HCT116 (cell line): ENCODE data around the gene MAPKAPK3. TPM values are rescaled to one million over a fixed set of nuclear protein-coding genes. Genes with fewer than 3 reads are reported as not detected.

Experiments used
- ATAC-seq: fragments of 200-7000 bp; cut with Tn5 transposase; 2 replicates; pipeline ENCODE4 v1.9.1; 2020; ENCODE audit warnings: mild to moderate bottlenecking, moderate library complexity
- BruUV-seq: library from RNA; stranded (reverse); fragments of 400-500 nt; replicated peaks from 2 replicates; lab custom pipeline; 2021; lab: Mats Ljungman, UMichigan
- CTCF ChIA-PET: fragments of 300-600 bp; sonication (Branson Sonifier 250); formaldehyde crosslinking; loops from one replicate; lab custom pipeline; 2021; ENCODE audit warnings: antibody characterized with exemption; lab: Charles Lee
- POLR2A ChIA-PET: fragments of 300-600, 350-600 bp; sonication (Branson Sonifier 250); formaldehyde crosslinking; loops from one replicate; lab custom pipeline; 2021; ENCODE audit warnings: antibody characterized with exemption; lab: Charles Lee
- RAD21 ChIA-PET, 2 experiments: fragments of 300-600 bp; sonication (Branson Sonifier 250); formaldehyde crosslinking; loops; one replicate each; lab custom pipeline; 2023; ENCODE audit warnings: low total read pairs in 2 of 2; ENCODE audit not compliant: uncharacterized antibody in 2 of 2, unreplicated experiment in 2 of 2, low non-redundant PET in 1 of 2; lab: Charles Lee
- DNase-seq: peaks from one replicate; pipeline ENCODE4 v3.0.0-alpha.2; 2010; ENCODE audit warnings: low read depth, low spot score
- H2AFZ ChIP-seq: fragments of 200-600 bp; shearing (Covaris generic), sonication (generic); 2 replicates; pipeline ENCODE4 v1.6.1; 2017; ENCODE audit warnings: low read depth, mixed run types, mixed read lengths, antibody characterized with exemption, low read length; ENCODE audit not compliant: poor library complexity, severe bottlenecking
- H3K27ac ChIP-seq: 2 replicates; pipeline ENCODE4 v1.5.1; 2012; ENCODE audit warnings: low read depth, low read length
- H3K27me3 ChIP-seq: fragments of 200-600 bp; sonication (generic); 2 replicates; pipeline ENCODE4 v1.6.1; 2016; ENCODE audit warnings: mixed run types, low read length, mixed read lengths; ENCODE audit not compliant: insufficient read depth
- H3K36me3 ChIP-seq, 2 experiments: fragments of 200-500 bp in 1 of 2; fragments of 200-600 bp in 1 of 2; sonication (Bioruptor generic) in 1 of 2; sonication (generic) in 1 of 2; 2 replicates each; pipeline versions ENCODE4 v1.5.1 to v1.6.1; 2014 to 2016; ENCODE audit warnings: low read length in 2 of 2, inconsistent platforms in 1 of 2, mixed read lengths in 1 of 2, mixed run types in 1 of 2; ENCODE audit not compliant: insufficient read depth in 2 of 2, control insufficient read depth in 1 of 2
- H3K4me1 ChIP-seq, 2 experiments: fragments of 200-600 bp in 1 of 2; sonication (generic) in 1 of 2; 2 replicates each; pipeline versions ENCODE4 v1.5.1 to v1.6.1; 2012 to 2017; ENCODE audit warnings: low read length in 2 of 2, inconsistent platforms in 1 of 2, mild to moderate bottlenecking in 1 of 2, mixed read lengths in 1 of 2, mixed run types in 1 of 2, moderate library complexity in 1 of 2; ENCODE audit not compliant: insufficient read depth in 2 of 2, control insufficient read depth in 1 of 2
- H3K4me2 ChIP-seq: fragments of 200-600 bp; sonication (generic); 2 replicates; pipeline ENCODE4 v1.6.1; 2017; ENCODE audit warnings: mixed run types, low read length, mixed read lengths
- H3K4me3 ChIP-seq, 2 experiments: fragments of 200-600 bp in 1 of 2; sonication (generic) in 1 of 2; replicated peaks in 1 of 2; 2 replicates each; pipeline ENCODE4 v1.5.1; 2011 to 2016; ENCODE audit warnings: low read length in 2 of 2, control low read depth in 1 of 2, low read depth in 1 of 2, mild to moderate bottlenecking in 1 of 2, mixed read lengths in 1 of 2, mixed run types in 1 of 2
- H3K79me2 ChIP-seq: fragments of 200-600 bp; sonication (generic); 2 replicates; pipeline ENCODE4 v1.6.1; 2017; ENCODE audit warnings: mild to moderate bottlenecking, mixed run types, low read length, moderate library complexity, mixed read lengths; ENCODE audit not compliant: insufficient read depth
- H3K9ac ChIP-seq: fragments of 200-600 bp; sonication (generic); 2 replicates; pipeline ENCODE4 v1.6.1; 2016; ENCODE audit warnings: low read length, mixed read lengths
- H3K9me2 ChIP-seq: fragments of 200-600 bp; sonication (generic), shearing (Covaris generic); 2 replicates; pipeline ENCODE4 v1.6.1; 2017; ENCODE audit warnings: mixed run types, mild to moderate bottlenecking, moderate library complexity; ENCODE audit not compliant: insufficient read depth
- H3K9me3 ChIP-seq, 2 experiments: fragments of 200-500 bp in 1 of 2; fragments of 200-600 bp in 1 of 2; sonication (Bioruptor generic) in 1 of 2; sonication (generic) in 1 of 2; 2 replicates each; pipeline ENCODE4 v1.6.1; 2014 to 2017; ENCODE audit warnings: low read length in 2 of 2, mixed read lengths in 2 of 2, inconsistent platforms in 1 of 2, low read depth in 1 of 2, mild to moderate bottlenecking in 1 of 2, mixed run types in 1 of 2, moderate library complexity in 1 of 2; ENCODE audit not compliant: control insufficient read depth in 1 of 2, insufficient read depth in 1 of 2
- H4K20me1 ChIP-seq: fragments of 200-600 bp; sonication (generic), shearing (Covaris generic); 2 replicates; pipeline ENCODE4 v1.6.1; 2017; ENCODE audit warnings: mixed run types, mild to moderate bottlenecking, moderate library complexity; ENCODE audit not compliant: insufficient read depth
- CBX3 ChIP-seq: IDR thresholded peaks from 2 replicates; pipeline ENCODE4 v1.6.1; 2012; ENCODE audit warnings: low read depth
- CEBPB ChIP-seq: IDR thresholded peaks from 2 replicates; pipeline ENCODE4 v1.6.1; 2012; ENCODE audit warnings: low read depth
- ELF1 ChIP-seq: IDR thresholded peaks from 2 replicates; pipeline ENCODE4 v1.6.1; 2012; ENCODE audit warnings: low read depth, borderline replicate concordance
- EZH2phosphoT487 ChIP-seq: fragments of 200-600 bp; IDR thresholded peaks from 2 replicates; pipeline ENCODE4 v1.6.1; 2018; ENCODE audit warnings: antibody characterized with exemption, borderline replicate concordance
- FOSL1 ChIP-seq: IDR thresholded peaks from 2 replicates; pipeline ENCODE4 v1.6.1; 2012; ENCODE audit warnings: low read depth
- POLR2A ChIP-seq: IDR thresholded peaks from 2 replicates; pipeline ENCODE4 v1.7.0; 2011; ENCODE audit warnings: borderline replicate concordance; ENCODE audit not compliant: insufficient read depth, insufficient read length; ENCODE audit errors: extremely low read depth
- POLR2AphosphoS5 ChIP-seq: IDR thresholded peaks from 2 replicates; pipeline ENCODE4 v1.6.1; 2011; ENCODE audit warnings: mild to moderate bottlenecking, low read depth, low read length, moderate library complexity
- RAD21 ChIP-seq: IDR thresholded peaks from 2 replicates; pipeline ENCODE4 v1.6.1; 2012; ENCODE audit warnings: low read depth, mild to moderate bottlenecking
- SIN3A ChIP-seq: IDR thresholded peaks from 2 replicates; pipeline ENCODE4 v1.6.1; 2012; ENCODE audit warnings: low read depth
- SRF ChIP-seq: IDR thresholded peaks from 2 replicates; pipeline ENCODE4 v1.6.1; 2012; ENCODE audit warnings: low read depth
- ZFX ChIP-seq: fragments of 450-650 bp; IDR thresholded peaks from 2 replicates; pipeline ENCODE4 v1.6.1; 2017
- ZNF274 ChIP-seq: fragments of 200-500 bp; sonication (Bioruptor generic); IDR thresholded peaks from 2 replicates; pipeline ENCODE4 v1.6.1; 2014; ENCODE audit warnings: mild to moderate bottlenecking, low read depth, low read length, inconsistent platforms
- intact Hi-C: fragments of 100-400 bp; cut with micrococcal nuclease; formaldehyde crosslinking; loops from 2 replicates; pipeline ENCODE4 v1.10.0; 2022
- total RNA-seq: library from RNA; stranded (reverse); gene quantifications from one replicate; pipeline ENCODE4 v1.2.1, GENCODE V29; 2021; ENCODE audit not compliant: unreplicated experiment
- TF ChIP-seq, protein P1 (sequence below): IDR thresholded peaks from 2 replicates; pipeline ENCODE4 v1.6.1; 2012; ENCODE audit warnings: low read depth

MAPKAPK3 gene
- total RNA-seq, 1 experiment from 2014 or later, result 87.3 TPM

GRCh38 chr3:50585919-50586762 is 30.8 kb upstream of the MAPKAPK3 start:
- no peaks in the 10 kb centered on the region for H3K36me3 ChIP-seq
- H3K9me2 ChIP-seq, result no peaks in the 10 kb centered on the region
- H3K27ac ChIP-seq, result no peak overlapping the region
- ChIA-PET CTCF (interaction anchor here (1.5 kb wide), 1 partner anchor 26 kb away, joined by 3 read pairs; the partner anchor contains the start of gene CISH), POLR2A (interaction anchor here (1.0 kb wide), 1 partner anchor 8 kb away, joined by 3 read pairs; no protein-coding TSS in a partner anchor), RAD21 (no interaction called here)
- no peaks in the 10 kb centered on the region for H3K27me3 ChIP-seq
- DNase-seq, result no peak
- H3K4me2 ChIP-seq, result no peak overlapping the region
- H2AFZ ChIP-seq, result no peak overlapping the region
- no TSS peak for BruUV-seq
- H3K4me3 ChIP-seq, result no peak overlapping the region
- peaks cover 7 to 8% of the 10 kb centered on the region in 2 experiments; a peak in 3 of 4 replicates for H3K4me1 ChIP-seq
- TF ChIP-seq ZFX (no peak), ELF1 (no peak), RAD21 (no peak)
- no peaks in the 10 kb centered on the region for H4K20me1 ChIP-seq
- ATAC-seq, result no peak
- H3K9me3 ChIP-seq, result no peaks in the 10 kb centered on the region
- no peak overlapping the region for H3K9ac ChIP-seq
- intact Hi-C loops, result no loop called here
- H3K79me2 ChIP-seq, result no peaks in the 10 kb centered on the region

GRCh38 chr3:50586763-50587070 is 30.2 kb upstream of the MAPKAPK3 start:
- no peak overlapping the region for H3K9ac ChIP-seq

More at GRCh38 chr3:50586763-50587070, 30.2 kb upstream of the MAPKAPK3 start:
- Histone ChIP-seq H3K4me2 (no peak overlapping the region), H3K9me3 (no peaks in the 10 kb centered on the region), H3K4me3 (no peak overlapping the region), H3K79me2 (no peaks in the 10 kb centered on the region), H3K27ac (no peak overlapping the region), H3K27me3 (no peaks in the 10 kb centered on the region), H3K36me3 (no peaks in the 10 kb centered on the region), H3K4me1 (peaks cover 7 to 12% of the 10 kb centered on the region in 2 experiments; a peak in 3 of 4 replicates), H2AFZ (no peak overlapping the region), H4K20me1 (no peaks in the 10 kb centered on the region), H3K9me2 (no peaks in the 10 kb centered on the region)
- ChIA-PET CTCF (interaction anchor here (1.5 kb wide), 1 partner anchor 25 kb away, joined by 3 read pairs; the partner anchor contains the start of gene CISH), POLR2A (no interaction called here), RAD21 (interaction anchor here in 1 of 2 experiments (0.7 kb wide), 1 partner anchor 999 kb away, joined by 3 read pairs; no protein-coding TSS in a partner anchor)
- intact Hi-C loops, result no loop called here
- DNase-seq, result no peak
- BruUV-seq, result no TSS peak
- TF ChIP-seq RAD21 (no peak), POLR2A (no peak), CBX3 (no peak), FOSL1 (no peak), POLR2AphosphoS5 (no peak), ELF1 (no peak), CEBPB (no peak), SRF (no peak), EZH2phosphoT487 (no peak), SIN3A (no peak), ZNF274 (no peak)
- TF ChIP-seq, protein P1, sequence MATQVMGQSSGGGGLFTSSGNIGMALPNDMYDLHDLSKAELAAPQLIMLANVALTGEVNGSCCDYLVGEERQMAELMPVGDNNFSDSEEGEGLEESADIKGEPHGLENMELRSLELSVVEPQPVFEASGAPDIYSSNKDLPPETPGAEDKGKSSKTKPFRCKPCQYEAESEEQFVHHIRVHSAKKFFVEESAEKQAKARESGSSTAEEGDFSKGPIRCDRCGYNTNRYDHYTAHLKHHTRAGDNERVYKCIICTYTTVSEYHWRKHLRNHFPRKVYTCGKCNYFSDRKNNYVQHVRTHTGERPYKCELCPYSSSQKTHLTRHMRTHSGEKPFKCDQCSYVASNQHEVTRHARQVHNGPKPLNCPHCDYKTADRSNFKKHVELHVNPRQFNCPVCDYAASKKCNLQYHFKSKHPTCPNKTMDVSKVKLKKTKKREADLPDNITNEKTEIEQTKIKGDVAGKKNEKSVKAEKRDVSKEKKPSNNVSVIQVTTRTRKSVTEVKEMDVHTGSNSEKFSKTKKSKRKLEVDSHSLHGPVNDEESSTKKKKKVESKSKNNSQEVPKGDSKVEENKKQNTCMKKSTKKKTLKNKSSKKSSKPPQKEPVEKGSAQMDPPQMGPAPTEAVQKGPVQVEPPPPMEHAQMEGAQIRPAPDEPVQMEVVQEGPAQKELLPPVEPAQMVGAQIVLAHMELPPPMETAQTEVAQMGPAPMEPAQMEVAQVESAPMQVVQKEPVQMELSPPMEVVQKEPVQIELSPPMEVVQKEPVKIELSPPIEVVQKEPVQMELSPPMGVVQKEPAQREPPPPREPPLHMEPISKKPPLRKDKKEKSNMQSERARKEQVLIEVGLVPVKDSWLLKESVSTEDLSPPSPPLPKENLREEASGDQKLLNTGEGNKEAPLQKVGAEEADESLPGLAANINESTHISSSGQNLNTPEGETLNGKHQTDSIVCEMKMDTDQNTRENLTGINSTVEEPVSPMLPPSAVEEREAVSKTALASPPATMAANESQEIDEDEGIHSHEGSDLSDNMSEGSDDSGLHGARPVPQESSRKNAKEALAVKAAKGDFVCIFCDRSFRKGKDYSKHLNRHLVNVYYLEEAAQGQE, result no peak
- ATAC-seq, result no peak
